RWPE2 (cell line): ENCODE results near the gene WRNIP1.

Experiments used
- ATAC-seq: fragments of 200-7000 bp; cut with Tn5 transposase; 3 replicates; pipeline ENCODE4 v1.9.1; 2021; ENCODE audit warnings: low read depth
- DNase-seq: peaks from one replicate; pipeline ENCODE4 v3.0.0-alpha.2; 2020; ENCODE audit warnings: low spot score
- H3K27ac ChIP-seq: fragments of 450-650 bp; 2 replicates; pipeline ENCODE4 v1.5.1; 2017; ENCODE audit warnings: mild to moderate bottlenecking; ENCODE audit not compliant: poor library complexity, severe bottlenecking
- H3K27me3 ChIP-seq: fragments of 250-450 bp; sonication (Bioruptor Pico); 2 replicates; pipeline ENCODE4 v1.5.1; 2021; ENCODE audit warnings: mild to moderate bottlenecking, moderate library complexity; ENCODE audit not compliant: insufficient read depth, poor library complexity, severe bottlenecking
- H3K36me3 ChIP-seq: fragments of 250-450 bp; sonication (Bioruptor Pico); 2 replicates; pipeline ENCODE4 v1.5.1; 2020; ENCODE audit warnings: low read depth, mild to moderate bottlenecking, moderate library complexity
- H3K4me1 ChIP-seq: fragments of 250-450 bp; sonication (Bioruptor Pico); 2 replicates; pipeline ENCODE4 v1.5.1; 2021; ENCODE audit warnings: mild to moderate bottlenecking, moderate library complexity; ENCODE audit not compliant: insufficient read depth, poor library complexity, severe bottlenecking
- H3K4me3 ChIP-seq: fragments of 250-450 bp; sonication (Bioruptor Pico); 2 replicates; pipeline ENCODE4 v1.5.1; 2021; ENCODE audit warnings: mild to moderate bottlenecking, moderate library complexity; ENCODE audit not compliant: severe bottlenecking
- H3K9me3 ChIP-seq: fragments of 250-450 bp; sonication (Bioruptor Pico); 2 replicates; pipeline ENCODE4 v1.5.1; 2021; ENCODE audit warnings: mild to moderate bottlenecking, moderate library complexity; ENCODE audit not compliant: severe bottlenecking
- TF ChIP-seq, protein P1 (sequence below): fragments of 450-650 bp; IDR thresholded peaks from one replicate; pipeline ENCODE4 v1.5.1; 2017; ENCODE audit warnings: mild to moderate bottlenecking, moderate library complexity; ENCODE audit not compliant: poor library complexity, severe bottlenecking

The WRNIP1 gene

DNA sequence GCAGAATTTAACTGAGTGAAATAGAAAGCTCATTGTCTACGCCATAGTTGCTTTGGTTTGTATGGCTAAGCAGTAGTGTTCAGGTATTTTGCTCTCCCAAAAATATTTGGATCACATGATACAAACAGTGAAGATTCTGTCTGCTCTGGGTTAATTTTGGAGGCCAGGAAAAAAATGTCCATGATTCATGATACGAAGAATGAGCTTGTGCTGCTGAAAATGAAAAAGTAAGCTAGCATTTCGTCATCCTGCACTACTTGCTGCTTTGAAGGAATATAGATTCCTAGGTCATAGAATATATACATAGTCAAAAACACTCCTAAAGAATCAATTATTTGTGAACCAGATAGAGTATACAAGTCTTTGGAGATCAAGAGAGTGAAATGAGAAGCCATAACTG, 8.3 kb downstream of the WRNIP1 start:
- peaks cover 12% of the 10 kb centered on the region for H3K4me1 ChIP-seq
- no peaks in the 10 kb centered on the region for H3K9me3 ChIP-seq
- H3K4me3 ChIP-seq: no peak overlapping the region
- H3K27me3 ChIP-seq: no peaks in the 10 kb centered on the region
- H3K36me3 ChIP-seq: peaks cover 81% of the 10 kb centered on the region
- ATAC-seq: no peak
- DNase-seq: no peak
- no peak overlapping the region for H3K27ac ChIP-seq
- TF ChIP-seq, protein P1, sequence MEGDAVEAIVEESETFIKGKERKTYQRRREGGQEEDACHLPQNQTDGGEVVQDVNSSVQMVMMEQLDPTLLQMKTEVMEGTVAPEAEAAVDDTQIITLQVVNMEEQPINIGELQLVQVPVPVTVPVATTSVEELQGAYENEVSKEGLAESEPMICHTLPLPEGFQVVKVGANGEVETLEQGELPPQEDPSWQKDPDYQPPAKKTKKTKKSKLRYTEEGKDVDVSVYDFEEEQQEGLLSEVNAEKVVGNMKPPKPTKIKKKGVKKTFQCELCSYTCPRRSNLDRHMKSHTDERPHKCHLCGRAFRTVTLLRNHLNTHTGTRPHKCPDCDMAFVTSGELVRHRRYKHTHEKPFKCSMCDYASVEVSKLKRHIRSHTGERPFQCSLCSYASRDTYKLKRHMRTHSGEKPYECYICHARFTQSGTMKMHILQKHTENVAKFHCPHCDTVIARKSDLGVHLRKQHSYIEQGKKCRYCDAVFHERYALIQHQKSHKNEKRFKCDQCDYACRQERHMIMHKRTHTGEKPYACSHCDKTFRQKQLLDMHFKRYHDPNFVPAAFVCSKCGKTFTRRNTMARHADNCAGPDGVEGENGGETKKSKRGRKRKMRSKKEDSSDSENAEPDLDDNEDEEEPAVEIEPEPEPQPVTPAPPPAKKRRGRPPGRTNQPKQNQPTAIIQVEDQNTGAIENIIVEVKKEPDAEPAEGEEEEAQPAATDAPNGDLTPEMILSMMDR: no peak

DNA sequence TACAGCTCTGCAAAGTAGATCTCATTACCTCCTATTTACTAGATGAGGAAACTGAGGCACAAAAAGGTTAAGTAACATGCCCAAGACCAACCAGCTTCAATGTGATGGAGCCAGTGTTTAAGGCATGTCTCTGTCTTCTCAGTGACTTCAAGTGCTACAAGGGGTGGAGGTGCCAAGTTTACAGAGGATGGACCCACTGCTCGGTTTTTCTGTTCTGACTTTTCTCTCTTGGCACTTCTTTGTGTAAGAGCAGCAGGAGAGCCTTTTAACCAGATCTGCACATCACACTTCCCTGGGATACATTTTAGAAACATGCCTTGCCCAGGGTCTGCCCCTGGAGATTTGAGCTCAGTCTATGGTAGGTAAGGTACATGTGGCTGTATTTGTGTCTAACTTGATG, 9.8 kb downstream of the WRNIP1 start:
- H3K27ac ChIP-seq: no peak overlapping the region
- no peak for DNase-seq
- ATAC-seq: no peak
- H3K9me3 ChIP-seq: no peaks in the 10 kb centered on the region
- H3K4me1 ChIP-seq: no peaks in the 10 kb centered on the region
- TF ChIP-seq, protein P1: no peak
- H3K4me3 ChIP-seq: no peak overlapping the region
- H3K36me3 ChIP-seq: peaks cover 77% of the 10 kb centered on the region
- no peaks in the 10 kb centered on the region for H3K27me3 ChIP-seq

DNA sequence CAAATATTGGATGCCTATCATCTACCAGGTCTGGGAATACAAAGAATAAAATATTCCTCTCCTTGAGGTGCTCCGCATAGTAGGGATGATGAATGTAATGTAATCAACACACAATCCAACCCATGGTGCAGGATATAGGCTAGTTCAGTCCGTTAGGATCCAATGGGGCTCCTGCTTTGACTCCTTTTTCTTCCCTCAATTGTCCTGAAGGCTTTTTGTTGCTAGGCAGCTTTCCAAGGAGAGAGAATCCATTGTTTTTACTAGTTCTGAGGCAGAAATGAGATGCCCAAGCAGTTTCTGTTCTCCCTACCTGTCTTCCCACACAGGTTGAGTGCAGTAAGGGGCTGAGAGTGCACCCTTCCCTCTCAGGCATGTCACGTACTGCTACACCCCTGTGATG, 12.1 kb downstream of the WRNIP1 start:
- Histone ChIP-seq H3K36me3 (peaks cover 68% of the 10 kb centered on the region), H3K27me3 (no peaks in the 10 kb centered on the region), H3K4me1 (no peaks in the 10 kb centered on the region), H3K27ac (no peak overlapping the region), H3K4me3 (no peak overlapping the region), H3K9me3 (no peaks in the 10 kb centered on the region)
- ATAC-seq: no peak
- DNase-seq: no peak
- TF ChIP-seq, protein P1: no peak

DNA sequence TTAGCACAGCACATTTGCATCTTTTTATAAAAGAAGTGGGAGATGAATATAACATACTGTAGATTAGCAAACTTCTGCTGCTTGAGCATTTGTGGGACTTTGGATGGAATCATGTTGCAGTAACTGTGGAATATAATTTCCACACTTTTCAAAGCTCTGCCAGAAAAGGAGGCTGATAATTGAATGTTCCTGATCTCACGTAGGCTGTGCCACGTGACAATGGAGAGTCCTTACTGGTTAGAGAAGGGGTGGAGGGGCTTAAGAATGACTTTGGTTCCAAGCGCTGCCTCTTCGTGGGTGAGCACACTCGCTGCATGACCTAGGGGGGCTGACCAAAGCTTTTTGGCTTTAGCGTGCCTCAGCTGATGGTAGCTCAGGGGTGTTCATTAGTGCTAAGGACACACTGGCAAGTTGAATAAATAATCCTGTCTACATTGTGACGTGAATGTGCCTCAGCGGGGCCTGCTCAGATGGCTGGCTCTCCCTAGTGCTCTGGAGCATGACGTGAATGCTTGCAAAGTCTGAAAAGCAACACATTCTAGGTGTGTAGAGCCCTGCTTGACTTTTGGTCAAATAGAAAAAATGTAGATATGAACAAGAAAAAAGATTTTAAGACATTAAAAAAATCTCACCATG, 15.0 kb downstream of the WRNIP1 start:
- no peak overlapping the region for H3K4me3 ChIP-seq
- TF ChIP-seq, protein P1: no peak
- H3K27me3 ChIP-seq: no peaks in the 10 kb centered on the region
- H3K4me1 ChIP-seq: no peaks in the 10 kb centered on the region
- DNase-seq: no peak
- H3K36me3 ChIP-seq: peaks cover 45% of the 10 kb centered on the region
- ATAC-seq: no peak
- no peak overlapping the region for H3K27ac ChIP-seq
- no peaks in the 10 kb centered on the region for H3K9me3 ChIP-seq

DNA sequence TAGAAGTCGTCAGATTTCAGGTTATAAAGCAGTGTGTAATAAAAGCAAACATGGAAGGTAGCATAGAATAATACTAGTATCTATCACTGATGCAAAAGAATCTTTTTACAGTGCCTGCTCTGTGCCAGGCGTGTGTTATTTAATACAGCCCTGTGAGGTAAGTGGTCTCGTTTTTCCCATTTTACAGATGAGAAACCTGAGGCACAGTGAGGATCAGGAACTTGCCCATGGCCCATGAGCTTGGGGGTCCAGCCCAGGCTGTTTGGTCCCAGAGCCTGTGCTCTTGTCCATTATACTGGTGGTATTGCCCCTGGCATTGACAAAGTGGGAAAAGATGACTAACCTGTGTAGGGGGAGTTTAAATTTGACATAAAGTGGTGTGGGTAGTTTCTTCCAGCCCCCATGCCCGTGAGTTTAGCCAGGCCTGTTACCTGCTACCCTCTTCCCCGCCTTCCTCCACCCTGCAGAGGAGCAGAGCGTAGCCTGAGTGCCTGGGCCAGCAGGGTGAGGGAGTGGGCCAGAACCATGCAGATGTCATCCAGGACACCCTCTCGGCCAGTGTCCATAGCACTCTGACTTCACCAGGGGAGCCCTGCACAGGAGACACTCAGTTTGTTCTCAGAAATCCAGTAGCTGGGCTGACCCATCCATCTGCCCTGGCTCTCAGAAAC, 16.6 kb downstream of the WRNIP1 start:
- DNase-seq: no peak
- Histone ChIP-seq H3K36me3 (peaks cover 37% of the 10 kb centered on the region), H3K4me3 (no peak overlapping the region), H3K4me1 (no peaks in the 10 kb centered on the region), H3K27me3 (no peaks in the 10 kb centered on the region), H3K9me3 (no peaks in the 10 kb centered on the region), H3K27ac (no peak overlapping the region)
- ATAC-seq: no peak
- TF ChIP-seq, protein P1: no peak
